ENCODE results near the gene CHAMP1.

DNA sequence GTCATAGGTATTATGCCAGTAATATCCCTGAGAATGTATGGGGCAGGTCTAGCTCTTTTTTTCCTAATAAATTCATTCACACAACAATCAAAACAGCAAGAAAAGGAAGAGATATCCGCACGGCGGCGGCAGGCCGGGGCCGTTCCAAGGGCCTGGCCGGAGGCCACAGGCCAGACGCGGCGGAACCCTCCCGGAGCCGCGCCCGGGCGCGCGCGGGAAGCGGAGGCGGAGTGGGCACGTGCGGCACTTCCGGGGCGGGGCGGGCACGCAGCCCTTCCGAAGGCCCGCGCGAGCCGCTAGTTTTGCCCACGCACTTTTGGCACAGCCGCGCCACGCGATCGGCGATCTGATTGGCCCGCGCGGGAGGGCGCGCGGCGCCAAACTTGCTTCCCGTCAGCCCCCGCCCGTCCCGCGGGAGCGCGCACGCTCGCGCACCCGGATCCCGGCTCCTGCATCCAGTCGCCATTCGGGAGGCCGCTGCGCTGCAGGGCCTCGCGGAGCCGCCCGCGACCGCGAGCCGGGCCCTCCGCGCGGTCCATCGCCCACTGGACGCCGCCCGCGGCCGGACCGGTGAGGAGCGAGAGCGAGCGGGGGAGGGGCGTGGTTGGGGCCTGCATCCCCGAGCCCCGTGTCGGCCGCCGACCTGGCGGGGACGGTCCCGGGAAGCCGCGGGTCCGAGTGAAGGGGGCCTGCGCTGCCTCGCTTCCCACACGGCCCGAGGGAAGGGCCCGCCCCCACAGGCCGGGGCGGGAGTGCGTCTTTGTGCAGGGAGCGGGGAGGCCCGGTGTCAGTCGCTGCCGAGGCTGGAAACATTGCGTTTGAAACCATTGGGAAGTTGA, at the start of gene CHAMP1:
- peak; percentile 37 for TF ChIP-seq FOXP2 (optimal IDR thresholded peaks at IDR 0.05; ENCODE audit: borderline replicate concordance, extremely low read depth, extremely low read length, insufficient read depth)
- TF ChIP-seq, protein P1, sequence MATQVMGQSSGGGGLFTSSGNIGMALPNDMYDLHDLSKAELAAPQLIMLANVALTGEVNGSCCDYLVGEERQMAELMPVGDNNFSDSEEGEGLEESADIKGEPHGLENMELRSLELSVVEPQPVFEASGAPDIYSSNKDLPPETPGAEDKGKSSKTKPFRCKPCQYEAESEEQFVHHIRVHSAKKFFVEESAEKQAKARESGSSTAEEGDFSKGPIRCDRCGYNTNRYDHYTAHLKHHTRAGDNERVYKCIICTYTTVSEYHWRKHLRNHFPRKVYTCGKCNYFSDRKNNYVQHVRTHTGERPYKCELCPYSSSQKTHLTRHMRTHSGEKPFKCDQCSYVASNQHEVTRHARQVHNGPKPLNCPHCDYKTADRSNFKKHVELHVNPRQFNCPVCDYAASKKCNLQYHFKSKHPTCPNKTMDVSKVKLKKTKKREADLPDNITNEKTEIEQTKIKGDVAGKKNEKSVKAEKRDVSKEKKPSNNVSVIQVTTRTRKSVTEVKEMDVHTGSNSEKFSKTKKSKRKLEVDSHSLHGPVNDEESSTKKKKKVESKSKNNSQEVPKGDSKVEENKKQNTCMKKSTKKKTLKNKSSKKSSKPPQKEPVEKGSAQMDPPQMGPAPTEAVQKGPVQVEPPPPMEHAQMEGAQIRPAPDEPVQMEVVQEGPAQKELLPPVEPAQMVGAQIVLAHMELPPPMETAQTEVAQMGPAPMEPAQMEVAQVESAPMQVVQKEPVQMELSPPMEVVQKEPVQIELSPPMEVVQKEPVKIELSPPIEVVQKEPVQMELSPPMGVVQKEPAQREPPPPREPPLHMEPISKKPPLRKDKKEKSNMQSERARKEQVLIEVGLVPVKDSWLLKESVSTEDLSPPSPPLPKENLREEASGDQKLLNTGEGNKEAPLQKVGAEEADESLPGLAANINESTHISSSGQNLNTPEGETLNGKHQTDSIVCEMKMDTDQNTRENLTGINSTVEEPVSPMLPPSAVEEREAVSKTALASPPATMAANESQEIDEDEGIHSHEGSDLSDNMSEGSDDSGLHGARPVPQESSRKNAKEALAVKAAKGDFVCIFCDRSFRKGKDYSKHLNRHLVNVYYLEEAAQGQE (IDR thresholded peaks at IDR 0.05; ENCODE audit: insufficient read depth in 1 of 2, low read depth in 2 of 2, low read length in 2 of 2): no peak
- peak; percentile 72; the same call in 1 of the 2 replicates for TF ChIP-seq TAF1 (IDR thresholded peaks at IDR 0.05; ENCODE audit: borderline replicate concordance, insufficient read depth, low read length)
- TF ChIP-seq SIN3A (IDR thresholded peaks at IDR 0.05; ENCODE audit: borderline replicate concordance, insufficient read depth, low read length): no peak
- TF ChIP-seq POLR2AphosphoS5 (IDR thresholded peaks at IDR 0.05; ENCODE audit: low read depth, low read length): peak; percentile 80
